NCI-H2227 (cell line): Measurements from ENCODE around the gene TENM3.

Experiments
- DNase-seq: peaks from one replicate; lab custom pipeline; 2025; ENCODE audit not compliant: unreplicated experiment; lab: John Stamatoyannopoulos, UW

TENM3 gene

DNA sequence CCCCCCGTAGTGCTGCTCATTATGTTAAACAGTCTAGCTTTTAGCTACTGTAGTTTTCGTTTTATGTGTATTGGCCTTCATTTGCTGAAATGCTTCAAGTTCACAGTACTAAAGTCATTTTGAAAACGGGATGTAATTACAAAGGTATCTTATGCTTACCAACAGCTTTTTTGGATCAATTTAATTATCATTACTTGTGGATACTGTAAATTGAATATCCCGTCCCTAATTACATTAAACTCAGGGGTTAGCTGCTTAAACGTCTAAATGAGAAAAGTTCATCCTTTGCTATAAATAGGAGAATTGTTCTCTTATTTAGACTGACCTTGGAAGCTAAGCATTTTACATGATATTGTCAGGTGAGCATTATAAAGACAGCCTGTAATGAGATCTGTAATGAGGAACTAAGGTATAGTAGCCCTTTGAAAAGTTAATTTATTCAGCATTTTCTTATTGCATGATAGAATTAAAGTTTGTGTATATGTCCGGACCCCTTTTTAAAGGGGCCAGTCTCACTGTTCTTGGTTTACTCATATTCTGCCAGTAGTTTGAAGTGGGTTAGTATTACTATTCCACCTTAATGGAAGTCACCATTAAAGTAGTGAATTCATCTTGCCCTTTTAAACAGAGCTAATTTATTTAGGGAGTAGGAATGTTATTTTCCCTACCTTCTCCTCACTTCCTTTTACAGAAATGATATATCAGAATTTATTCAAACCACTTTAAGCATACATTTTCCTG is 252.6 kb downstream of the TENM3 start:
- DNase-seq, result no peak

DNA sequence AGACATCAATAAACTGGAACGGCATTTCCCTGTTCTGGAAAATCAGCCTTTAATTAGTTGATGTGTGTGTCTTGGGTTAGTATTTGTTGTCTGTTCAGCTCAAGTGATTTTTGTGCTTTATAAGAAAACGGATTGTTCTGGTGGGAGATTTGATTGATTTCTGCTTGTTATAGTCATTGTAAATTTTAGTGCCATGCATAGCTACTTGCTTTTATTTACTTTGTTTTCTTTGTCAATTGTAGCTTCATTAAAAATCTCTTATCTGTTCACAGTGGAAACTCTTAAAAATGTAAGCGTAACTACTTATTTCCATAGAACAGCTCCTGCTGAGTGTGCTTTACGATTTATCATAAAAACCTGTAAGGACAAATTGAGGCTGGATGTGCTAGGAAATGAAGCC is 253.2 kb downstream of the TENM3 start:
- DNase-seq, result no peak

DNA sequence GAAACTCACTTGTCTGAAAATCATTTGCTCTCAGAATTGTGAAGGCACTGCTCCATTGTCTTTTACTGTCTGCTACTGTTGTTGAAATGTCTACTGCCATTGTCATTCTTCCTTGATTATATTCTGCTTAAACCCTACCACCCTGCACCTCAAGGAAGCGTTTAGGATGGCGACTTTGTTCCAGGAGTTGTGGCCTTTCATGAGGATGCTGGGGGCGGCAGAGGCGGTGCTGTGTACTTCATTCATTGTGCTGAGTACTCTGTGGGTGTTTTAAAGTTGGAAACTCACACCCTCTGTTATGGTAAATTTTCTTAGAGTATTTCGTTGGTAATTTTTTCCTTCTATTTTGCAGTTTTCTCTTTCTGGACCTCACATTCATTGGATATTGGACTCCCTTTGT is 258.9 kb downstream of the TENM3 start:
- no peak for DNase-seq

GRCh38 chr4:182504463-182504862 is 261.3 kb downstream of the TENM3 start:
- no peak for DNase-seq

DNA sequence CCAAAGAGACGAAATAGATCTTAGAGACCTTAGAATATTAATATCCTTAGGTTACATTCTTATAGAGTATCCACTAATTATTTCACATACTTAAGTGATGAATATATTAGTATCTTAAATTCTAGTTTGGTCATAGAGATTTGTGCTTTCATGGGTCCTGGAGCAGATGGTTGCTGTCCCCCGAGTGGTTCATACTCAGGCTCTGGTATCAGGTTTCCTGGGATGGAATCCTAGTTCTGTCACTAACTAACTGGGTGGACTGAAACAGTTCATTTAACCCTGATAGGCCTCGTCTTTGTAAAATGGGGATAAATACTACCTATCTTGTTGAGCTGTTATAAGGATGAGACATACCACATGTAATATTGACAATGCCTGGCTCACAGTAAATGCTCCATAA is 264.6 kb downstream of the TENM3 start:
- no peak for DNase-seq

DNA sequence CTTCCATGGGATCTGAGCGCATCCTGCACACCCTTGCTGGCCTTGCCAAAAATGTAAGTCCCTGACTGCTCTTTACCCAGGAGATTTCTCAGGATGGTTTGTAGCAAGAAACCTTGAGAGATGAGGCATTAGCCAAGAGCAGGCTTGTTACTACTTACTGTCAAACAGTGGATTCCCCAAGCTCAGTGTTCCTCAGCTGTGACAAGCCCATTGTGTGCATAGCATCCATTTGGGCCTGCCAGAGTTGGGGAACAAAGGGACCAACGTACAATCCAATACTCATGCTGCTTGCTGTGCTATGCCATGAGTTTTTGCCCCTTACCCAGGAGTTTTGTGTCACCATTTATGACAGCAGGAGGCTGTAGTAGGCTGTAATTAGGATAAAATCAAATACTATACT is 267.6 kb downstream of the TENM3 start:
- no peak for DNase-seq

- no peak for DNase-seq
These were observed 270.5 kb downstream of the TENM3 start for GRCh38 chr4:182513587-182514291.

DNA sequence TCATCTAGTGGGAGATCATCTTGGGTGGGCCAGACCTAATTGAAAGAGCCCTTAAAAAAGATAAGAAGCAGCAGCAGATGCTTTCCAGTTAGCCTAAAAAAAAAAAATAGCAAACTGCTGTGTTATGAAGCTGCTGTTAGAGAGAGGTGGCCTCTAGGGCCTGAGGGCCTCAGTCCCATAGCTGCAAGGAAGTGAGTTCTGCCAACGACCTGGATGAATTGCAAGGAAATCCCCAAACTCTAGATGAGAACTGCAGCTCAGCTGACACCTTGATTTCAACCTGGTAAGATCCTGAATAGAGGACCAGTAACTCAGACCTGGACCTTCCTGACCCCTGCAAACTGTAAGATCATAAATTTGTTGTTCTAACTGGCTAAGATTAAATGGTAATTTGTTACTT is 275.2 kb downstream of the TENM3 start:
- DNase-seq, result no peak

- no peak for DNase-seq
These were observed 276.3 kb downstream of the TENM3 start for GRCh38 chr4:182519528-182519927.

GRCh38 chr4:182521011-182521410 is 277.8 kb downstream of the TENM3 start:
- no peak for DNase-seq

GRCh38 chr4:182528819-182529218 is 285.6 kb downstream of the TENM3 start:
- no peak for DNase-seq

DNA sequence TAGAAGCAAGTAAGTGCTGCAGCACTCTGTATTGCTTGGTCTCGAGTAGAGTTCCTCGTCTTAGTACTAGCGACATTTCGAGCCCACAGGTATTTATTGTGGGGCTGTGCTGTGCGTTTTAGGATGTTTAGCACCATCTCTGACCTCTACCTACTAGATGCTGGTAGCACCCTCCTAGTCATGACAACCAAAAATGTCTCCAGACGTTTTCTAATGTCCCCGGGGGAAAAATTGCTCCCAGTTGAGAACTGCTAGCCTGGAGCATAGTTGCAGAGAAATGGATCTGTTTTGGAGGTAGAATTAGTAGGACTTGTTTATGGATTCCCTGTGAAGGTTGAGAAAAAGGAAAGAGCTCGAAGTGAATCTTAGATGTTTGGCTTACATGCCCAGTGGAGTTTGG is 287.2 kb downstream of the TENM3 start:
- DNase-seq, result no peak

- no peak for DNase-seq
These were observed 288.5 kb downstream of the TENM3 start for GRCh38 chr4:182531555-182532162.

GRCh38 chr4:182532441-182532840 is 289.2 kb downstream of the TENM3 start:
- DNase-seq, result no peak

- DNase-seq, result no peak
These were observed 290.8 kb downstream of the TENM3 start for GRCh38 chr4:182533964-182534363.

DNA sequence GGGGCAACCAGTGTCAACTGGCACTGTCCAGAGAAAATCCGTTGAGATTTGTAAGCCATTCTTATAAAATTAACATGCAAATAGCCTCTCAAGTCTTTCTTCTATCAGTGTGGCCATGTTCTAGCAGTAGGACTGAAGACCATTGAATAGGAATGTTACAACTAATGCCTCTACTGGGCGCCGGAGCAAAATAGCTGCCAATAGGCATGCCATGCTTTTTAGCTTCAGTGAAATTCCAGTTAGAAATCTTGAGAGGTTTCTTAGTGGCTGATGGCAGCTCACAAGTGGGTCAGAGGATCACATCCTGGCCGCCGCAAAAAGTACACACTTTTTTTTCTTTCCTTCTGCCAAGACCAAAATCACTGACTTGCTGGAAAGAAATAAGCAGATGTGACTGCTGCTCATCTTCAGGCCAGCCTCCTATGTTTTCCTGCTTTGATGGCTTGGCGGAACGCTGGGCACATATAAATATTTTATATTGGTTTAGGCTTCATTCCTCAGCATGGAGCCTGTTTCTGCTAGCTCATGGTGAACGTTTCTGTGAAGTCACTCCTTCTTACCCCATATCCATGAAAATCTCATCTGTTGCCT is 293.1 kb downstream of the TENM3 start:
- DNase-seq, result no peak

- no peak for DNase-seq
These were observed 294.0 kb downstream of the TENM3 start for GRCh38 chr4:182537031-182537795.

DNA sequence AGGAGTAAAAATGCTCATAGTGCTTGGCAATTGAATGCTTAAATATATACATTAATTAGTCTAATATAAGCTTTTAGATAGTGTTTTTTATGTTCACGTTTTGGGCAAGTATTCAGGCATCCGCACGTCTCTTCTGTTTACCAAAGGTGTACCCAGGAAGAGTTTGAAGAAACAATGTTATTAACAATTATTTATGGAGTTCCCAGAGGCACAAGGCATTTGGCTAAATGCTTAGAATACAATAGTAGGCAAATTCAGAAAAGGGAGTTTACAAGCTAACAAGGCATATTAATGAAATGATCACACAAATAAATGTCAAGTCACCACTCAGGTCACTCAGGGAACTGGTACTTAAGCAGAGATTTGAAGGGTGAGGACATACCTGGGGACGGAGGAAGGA is 294.8 kb downstream of the TENM3 start:
- no peak for DNase-seq

DNA sequence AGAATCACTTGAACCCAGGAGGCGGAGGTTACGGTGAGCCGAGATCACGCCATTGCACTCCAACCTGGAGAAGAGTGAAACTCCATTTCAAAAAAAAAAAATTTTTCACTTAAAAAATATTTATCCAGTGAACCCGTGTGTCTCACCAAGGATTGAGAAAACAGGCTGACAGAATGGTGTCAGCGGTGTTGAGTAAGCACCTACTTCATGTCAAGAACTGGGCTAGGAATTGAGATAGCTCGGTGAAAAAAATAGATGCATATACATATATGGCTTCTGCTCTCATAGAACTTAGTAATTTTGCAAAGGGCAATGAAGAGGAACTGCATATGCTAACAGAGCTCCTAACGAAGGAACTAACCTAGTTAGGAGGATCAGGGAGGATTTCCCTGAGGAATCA is 297.3 kb downstream of the TENM3 start:
- DNase-seq, result no peak

DNA sequence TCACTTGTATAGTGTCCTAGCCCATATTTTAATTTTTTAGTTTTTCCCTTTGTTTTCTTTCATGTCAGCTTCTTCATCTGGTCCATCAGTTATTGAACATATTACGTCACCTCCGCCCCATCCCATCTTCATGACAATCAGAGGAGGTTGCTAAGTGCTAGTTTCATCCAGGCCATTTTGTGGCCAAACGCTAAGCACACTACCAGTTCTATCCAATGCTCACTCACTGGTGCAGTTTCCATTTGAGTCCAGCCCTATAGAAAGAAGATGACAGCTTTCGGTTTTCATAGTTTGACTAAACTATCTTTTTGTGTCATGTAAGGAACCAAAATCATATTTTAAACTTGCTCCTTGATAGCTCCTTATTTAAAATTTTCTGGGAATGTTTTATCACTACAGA is 304.2 kb downstream of the TENM3 start:
- DNase-seq, result no peak

- no peak for DNase-seq
These were observed 305.0 kb downstream of the TENM3 start for GRCh38 chr4:182548156-182548555.
